Kidney (tissue), 14 donors: ENCODE measurements around the gene MFAP4. TPM values are rescaled to one million over a fixed set of nuclear protein-coding genes. Genes with fewer than 3 reads are reported as not detected.

Experiments used
- DNase-seq, 5 donors: peaks; one replicate each; pipeline ENCODE4 v3.0.0-alpha.2; 2013 to 2020
- FAIRE-seq: peaks from 2 replicates; lab custom pipeline; 2012; peaks lifted over from hg19 to GRCh38; lab: Jason Lieb, UNC
- H3K27ac ChIP-seq, 2 donors: one replicate each; pipeline ENCODE4 v1.7.0; 2013; ENCODE audit warnings: low read depth in 2 of 2, low read length in 2 of 2, inconsistent platforms in 1 of 2
- H3K27me3 ChIP-seq: one replicate; pipeline ENCODE4 v1.7.1; 2013; ENCODE audit warnings: low read length, inconsistent platforms; ENCODE audit not compliant: control insufficient read depth, insufficient read depth
- H3K36me3 ChIP-seq, 3 donors: one replicate each; pipeline versions ENCODE4 v1.7.0 to v1.7.1; 2013; ENCODE audit warnings: low read length in 3 of 3, control low read depth in 1 of 3, inconsistent platforms in 1 of 3; ENCODE audit not compliant: insufficient read depth in 3 of 3, control insufficient read depth in 2 of 3
- H3K4me1 ChIP-seq, 3 donors: one replicate each; pipeline versions ENCODE4 v1.7.0 to v1.7.1; 2013; ENCODE audit warnings: low read length in 3 of 3, inconsistent platforms in 1 of 3, low read depth in 1 of 3; ENCODE audit not compliant: control insufficient read depth in 2 of 3, insufficient read depth in 2 of 3
- H3K4me3 ChIP-seq, 3 donors: one replicate each; pipeline versions ENCODE4 v1.7.0 to v1.8.1; 2013; ENCODE audit warnings: low read length in 3 of 3, control low read depth in 1 of 3, inconsistent platforms in 1 of 3
- H3K9ac ChIP-seq, 3 donors: one replicate each; pipeline versions ENCODE4 v1.7.0 to v1.7.1; 2013; ENCODE audit warnings: low read length in 3 of 3, control low read depth in 1 of 3, inconsistent platforms in 1 of 3
- H3K9me3 ChIP-seq, 3 donors: one replicate each; pipeline versions ENCODE4 v1.7.0 to v1.7.1; 2013; ENCODE audit warnings: low read length in 3 of 3, control low read depth in 1 of 3, inconsistent platforms in 1 of 3; ENCODE audit not compliant: control insufficient read depth in 2 of 3, insufficient read depth in 1 of 3
- CTCF ChIP-seq: IDR thresholded peaks from 3 replicates; pipeline ENCODE4 v1.5.1; 2012; ENCODE audit warnings: mild to moderate bottlenecking, moderate library complexity, borderline replicate concordance; ENCODE audit not compliant: insufficient read depth; ENCODE audit errors: extremely low read depth
- intact Hi-C: fragments of 100-400 bp; cut with DNase I; formaldehyde crosslinking; loops from one replicate; pipeline ENCODE4 v1.11.1; 2022
- polyA plus RNA-seq: library from polyadenylated mRNA; stranded (reverse); fragments of 350-450 nt; fragmentation: Illumina TruSeq; extraction: RNeasy Lipid Tissue Mini Kit (QIAGEN cat#74804); gene quantifications from one replicate; pipeline ENCODE4 v1.2.3, GENCODE V29; 2014; ENCODE audit warnings: low read depth, low replicate concordance; ENCODE audit not compliant: insufficient read depth
- total RNA-seq: library from RNA; stranded (reverse); fragmentation: NEBNext Ultra II Directional; extraction: Animal tissue kit (Norgen Biotek cat#: 25700); gene quantifications from one replicate; pipeline ENCODE4 v1.2.1, GENCODE V29; 2021
- donor health status: control.
- donor health status: control.
- donor health status: control.
- donor health status: control.
- donor health status: control.
- donor health status: DM: yes; HTN: yes; CAD: no.
- donor health status: Normal renal cell carcinoma (clear cell type).

MFAP4 gene
- total and polyA plus RNA-seq, 2 donors from 2014 or later = 27.6 to 51.1 TPM

- intact Hi-C loops = no loop called here
- no peak for FAIRE-seq
Observed at GRCh38 chr17:19372011-19372370, 15.0 kb downstream of the MFAP4 start.

GRCh38 chr17:19371259-19372010, 15.6 kb downstream of the MFAP4 start:
- H3K9ac ChIP-seq = no peak overlapping the region
- H3K27ac ChIP-seq = no peak overlapping the region
- no peak overlapping the region for H3K4me3 ChIP-seq
- no peaks in the 10 kb centered on the region for H3K27me3 ChIP-seq
- TF ChIP-seq CTCF = no peak
- no peak for FAIRE-seq
- no peaks in the 10 kb centered on the region for H3K9me3 ChIP-seq
- H3K36me3 ChIP-seq = no peaks in the 10 kb centered on the region
- DNase-seq = peak in 1 of 5 donors; percentile 2
- peaks cover 0 to 10% (median 0%) of the 10 kb centered on the region in 3 donors for H3K4me1 ChIP-seq
- intact Hi-C loops = no loop called here

More at GRCh38 chr17:19372011-19372370, 15.0 kb downstream of the MFAP4 start:
- no peak overlapping the region for H3K9ac ChIP-seq
- H3K36me3 ChIP-seq = no peaks in the 10 kb centered on the region
- DNase-seq = peak in 1 of 5 donors; percentile 7
- H3K9me3 ChIP-seq = no peaks in the 10 kb centered on the region
- H3K4me1 ChIP-seq = peaks cover 0 to 12% (median 0%) of the 10 kb centered on the region in 3 donors
- H3K27me3 ChIP-seq = no peaks in the 10 kb centered on the region
- H3K4me3 ChIP-seq = no peak overlapping the region
- TF ChIP-seq CTCF = no peak
- H3K27ac ChIP-seq = no peak overlapping the region

GRCh38 chr17:19370493-19370960, 16.5 kb downstream of the MFAP4 start:
- intact Hi-C loops = no loop called here

More at GRCh38 chr17:19370493-19370960, 16.5 kb downstream of the MFAP4 start:
- no peak for TF ChIP-seq CTCF
- no peak for FAIRE-seq
- Histone ChIP-seq H3K36me3 (no peaks in the 10 kb centered on the region), H3K9me3 (no peaks in the 10 kb centered on the region), H3K4me1 (peaks cover 0 to 10% (median 0%) of the 10 kb centered on the region in 3 donors), H3K27me3 (no peaks in the 10 kb centered on the region), H3K4me3 (no peak overlapping the region), H3K27ac (peak overlapping the region in 1 of 2 donors; percentile 59), H3K9ac (no peak overlapping the region)
- DNase-seq = peak in 2 of 5 donors; percentile 8 to 27
